Islet of Langerhans (tissue), 1 donor: ENCODE measurements around the gene BMPER.

Experiments used
- FAIRE-seq: peaks from one replicate; lab custom pipeline; 2011; peaks lifted over from hg19 to GRCh38; lab: Jason Lieb, UNC

Gene BMPER

GRCh38 chr7:34066411-34066810 is 161.1 kb downstream of the BMPER start:
- FAIRE-seq = no peak

DNA sequence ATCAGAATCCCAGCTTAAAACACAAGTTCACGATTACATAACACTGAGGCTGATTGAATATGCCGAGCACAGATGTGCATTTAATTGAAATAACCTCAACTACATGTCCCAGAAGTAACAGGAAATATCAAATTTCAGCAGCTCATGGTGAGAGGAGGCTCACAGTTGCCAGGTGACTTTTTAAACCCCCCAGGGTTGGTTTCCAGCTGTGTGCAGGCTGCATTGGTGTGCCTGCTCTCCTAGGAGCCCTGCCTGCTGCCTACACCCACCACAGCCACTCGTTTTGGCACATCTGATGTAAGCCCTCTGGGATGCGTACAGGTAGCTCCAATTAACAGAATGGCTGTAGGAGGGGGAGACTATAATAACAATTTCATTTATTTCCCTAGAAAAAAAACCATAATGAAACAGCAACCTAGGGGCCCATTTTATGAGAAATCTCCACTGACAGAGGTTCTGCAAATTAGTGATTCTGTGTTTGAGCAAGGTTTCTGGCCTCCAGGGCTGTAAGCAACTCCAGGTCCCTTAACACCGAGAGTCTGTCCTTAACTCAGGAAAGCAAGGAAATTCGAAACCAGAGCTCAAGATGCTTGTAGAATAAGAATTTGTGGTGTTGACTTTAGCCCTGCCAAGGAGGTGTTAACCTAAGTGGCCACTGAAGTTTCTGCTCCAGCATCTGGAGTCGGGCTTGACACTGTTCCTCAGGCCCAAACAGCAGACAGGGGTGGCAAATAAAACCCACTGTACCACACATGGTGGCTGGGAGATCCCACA is 161.9 kb downstream of the BMPER start:
- FAIRE-seq = no peak

- no peak for FAIRE-seq
Measured at GRCh38 chr7:34069676-34070075, 164.3 kb downstream of the BMPER start.

DNA sequence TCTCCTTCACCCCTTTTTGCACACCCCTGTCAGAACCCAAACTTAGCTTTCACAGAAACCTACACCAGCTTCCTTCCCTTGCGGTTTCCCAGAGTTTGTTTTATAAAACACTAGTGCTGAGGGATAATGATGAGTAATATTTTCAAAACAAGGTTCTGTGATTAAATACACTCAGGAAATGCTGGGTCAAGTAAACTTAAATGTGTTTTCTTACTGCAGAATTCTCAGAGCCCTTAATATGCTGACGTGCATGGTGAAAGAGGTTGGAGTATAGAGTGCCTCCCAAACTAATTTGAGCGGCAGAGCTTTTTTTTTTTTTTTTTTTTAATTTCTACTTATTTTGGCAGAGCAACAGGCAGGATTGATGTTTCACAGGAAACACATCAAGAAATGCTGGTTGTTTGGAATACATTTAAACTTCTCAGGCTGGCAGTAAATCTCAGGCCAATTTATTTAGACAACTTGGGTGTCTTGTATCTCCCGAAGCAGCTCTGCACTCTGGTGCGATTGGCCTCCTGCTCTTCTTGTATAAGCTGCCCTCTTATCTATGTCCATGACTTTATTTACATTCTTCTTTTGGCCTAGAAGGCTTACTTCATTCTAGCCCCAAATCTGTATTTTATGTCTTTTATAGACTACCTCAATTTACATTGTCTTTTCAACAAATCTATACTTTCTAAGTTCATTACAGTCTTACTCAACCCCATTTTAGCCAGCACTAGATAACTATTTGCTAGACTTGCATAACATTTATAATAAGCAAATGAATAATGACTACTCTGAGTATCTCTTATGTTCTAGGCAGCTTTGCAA is 165.4 kb downstream of the BMPER start:
- no peak for FAIRE-seq

DNA sequence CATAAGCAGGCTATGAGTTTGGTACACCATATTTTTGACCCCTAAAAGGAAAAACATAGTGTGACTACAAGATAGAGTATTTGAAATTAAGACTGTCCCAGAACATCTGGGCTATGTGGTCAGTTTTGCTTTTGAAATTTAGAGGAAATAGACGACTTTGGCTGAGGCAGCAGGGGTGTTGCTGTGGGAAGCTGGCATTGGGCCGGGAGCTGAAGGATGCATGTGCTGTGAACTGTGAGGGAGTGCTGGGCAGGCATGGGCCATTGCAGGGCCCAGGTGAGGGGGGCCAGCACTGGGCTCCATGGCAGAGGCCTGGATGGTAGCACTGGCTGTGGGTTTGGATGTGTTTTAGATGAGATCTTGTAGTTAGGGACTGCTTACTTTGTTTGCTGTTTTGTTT is 168.3 kb downstream of the BMPER start:
- FAIRE-seq = no peak

DNA sequence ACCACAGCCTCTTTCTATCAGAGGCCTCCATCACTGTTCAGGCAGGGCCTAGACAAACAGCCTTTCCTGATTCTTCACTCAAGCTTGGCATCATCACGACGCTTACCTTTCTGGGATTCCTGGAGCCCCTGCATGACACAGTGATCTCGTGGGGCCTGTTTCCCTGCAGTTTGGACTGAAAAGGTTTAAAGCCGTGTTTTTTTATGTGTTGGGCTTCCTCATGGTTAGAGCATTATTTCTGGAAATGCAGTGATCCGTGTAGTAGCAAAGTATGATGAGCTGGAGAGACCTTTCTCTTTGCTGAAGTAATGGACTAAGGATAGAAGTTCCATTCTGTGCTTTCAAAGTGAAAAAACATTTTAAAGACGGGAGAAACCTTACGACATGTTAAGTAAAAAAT is 169.1 kb downstream of the BMPER start:
- no peak for FAIRE-seq

- FAIRE-seq = no peak
Measured at GRCh38 chr7:34075523-34076370, 170.4 kb downstream of the BMPER start.

- FAIRE-seq = no peak
Measured at GRCh38 chr7:34077168-34077567, 171.8 kb downstream of the BMPER start.

GRCh38 chr7:34078864-34079263 is 173.5 kb downstream of the BMPER start:
- no peak for FAIRE-seq

GRCh38 chr7:34080513-34080912 is 175.2 kb downstream of the BMPER start:
- FAIRE-seq = no peak

DNA sequence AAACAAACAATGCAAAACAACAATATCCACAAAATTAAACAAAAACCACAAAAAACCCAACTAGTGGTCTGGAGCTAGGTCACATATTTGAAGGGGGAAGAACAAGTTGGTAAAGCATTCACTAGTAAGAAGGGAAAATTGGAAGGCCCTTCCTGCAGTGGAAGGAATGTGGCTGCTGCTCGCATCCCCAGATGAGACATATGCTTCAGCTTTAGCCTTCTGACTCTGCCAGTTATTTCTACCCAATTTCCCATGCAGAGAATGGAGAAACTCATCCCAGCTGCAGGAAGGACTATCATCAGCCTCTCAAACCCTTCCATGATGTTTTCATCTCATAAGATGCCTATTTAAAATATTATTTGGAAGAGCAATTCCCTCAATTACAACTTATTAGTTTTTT is 176.6 kb downstream of the BMPER start:
- FAIRE-seq = no peak

GRCh38 chr7:34083440-34083839 is 178.1 kb downstream of the BMPER start:
- FAIRE-seq = no peak

DNA sequence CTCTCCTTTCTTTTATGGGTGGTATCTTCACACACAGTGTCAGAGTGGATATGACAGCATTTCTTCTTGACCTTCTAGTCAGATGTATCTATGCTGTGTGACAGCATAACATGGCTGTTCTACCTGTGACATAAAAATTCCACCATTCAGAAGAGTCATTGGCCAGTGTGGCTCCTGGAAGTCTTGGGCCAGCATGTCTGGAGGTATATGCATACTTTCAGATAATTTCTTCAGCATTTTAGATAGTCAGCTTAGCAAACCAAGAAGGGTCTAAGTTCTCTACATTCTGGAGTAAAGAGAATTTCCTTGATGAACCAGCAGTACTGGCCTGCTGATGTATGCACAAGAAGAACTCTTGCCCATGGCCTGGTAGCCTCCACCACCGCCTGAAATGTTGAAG is 179.3 kb downstream of the BMPER start:
- no peak for FAIRE-seq

- no peak for FAIRE-seq
Measured at GRCh38 chr7:34086064-34086463, 180.7 kb downstream of the BMPER start.

GRCh38 chr7:34086981-34087380 is 181.6 kb downstream of the BMPER start:
- no peak for FAIRE-seq

GRCh38 chr7:34087892-34088891 is 182.9 kb downstream of the BMPER start:
- FAIRE-seq = no peak

- no peak for FAIRE-seq
Measured at GRCh38 chr7:34090816-34091215, 185.5 kb downstream of the BMPER start.

DNA sequence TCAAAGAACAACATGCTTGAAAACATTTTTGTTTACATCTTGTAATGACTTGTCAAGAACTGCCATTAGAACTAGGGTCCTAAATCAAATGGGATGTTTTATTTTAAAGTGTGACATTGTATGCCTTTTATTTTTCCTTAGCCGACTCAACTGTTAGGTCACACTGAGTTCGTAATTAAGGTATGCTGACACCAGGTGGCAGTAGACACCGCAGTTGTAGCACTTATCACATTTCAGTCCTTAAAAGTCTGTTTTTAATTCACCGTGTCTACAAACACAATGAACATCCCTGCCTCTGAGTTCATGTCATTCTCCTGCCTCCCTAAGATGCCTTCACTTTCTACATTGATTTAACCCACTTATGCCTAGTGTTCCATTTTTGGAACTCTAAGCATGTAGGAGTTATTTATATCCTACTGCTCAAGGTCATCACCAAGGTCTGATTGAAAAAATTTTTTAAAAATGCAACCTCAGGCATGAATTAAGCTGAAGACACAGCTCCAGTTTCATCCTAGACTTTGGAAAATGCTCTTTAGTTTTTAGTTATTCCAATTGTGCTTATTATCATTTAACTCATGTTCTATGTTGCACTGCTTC is 186.1 kb downstream of the BMPER start:
- no peak for FAIRE-seq

- FAIRE-seq = no peak
Measured at GRCh38 chr7:34093276-34093675, 187.9 kb downstream of the BMPER start.

DNA sequence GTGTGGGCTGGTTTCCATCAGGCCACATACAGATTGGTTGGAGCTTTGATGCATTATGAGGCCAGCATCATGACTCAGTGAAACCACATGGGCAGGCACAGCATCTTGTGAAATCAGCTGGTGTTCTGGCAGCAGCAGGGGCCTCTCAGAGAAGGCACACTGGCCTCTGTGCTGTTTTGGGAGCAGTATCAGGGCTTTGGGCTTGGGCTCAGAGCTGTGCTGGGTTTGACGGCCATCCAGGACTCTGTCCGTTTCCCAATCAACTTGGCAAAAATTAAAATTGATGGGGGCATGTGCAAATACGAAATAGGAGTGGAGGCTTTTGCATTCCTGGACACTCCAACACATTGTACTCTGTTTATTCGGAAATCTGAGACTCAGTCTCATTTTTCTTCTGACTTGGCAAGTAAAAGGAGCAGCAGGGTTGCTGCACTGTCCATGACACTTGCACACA is 190.9 kb downstream of the BMPER start:
- no peak for FAIRE-seq

GRCh38 chr7:34096777-34097176 is 191.4 kb downstream of the BMPER start:
- FAIRE-seq = no peak
